Fibroblast of skin of scalp (primary cell): ENCODE measurements around the gene RAB20.

Experiments used
- DNase-seq: peaks from one replicate; pipeline ENCODE4 v3.0.0-alpha.2; 2013

Gene RAB20

DNA sequence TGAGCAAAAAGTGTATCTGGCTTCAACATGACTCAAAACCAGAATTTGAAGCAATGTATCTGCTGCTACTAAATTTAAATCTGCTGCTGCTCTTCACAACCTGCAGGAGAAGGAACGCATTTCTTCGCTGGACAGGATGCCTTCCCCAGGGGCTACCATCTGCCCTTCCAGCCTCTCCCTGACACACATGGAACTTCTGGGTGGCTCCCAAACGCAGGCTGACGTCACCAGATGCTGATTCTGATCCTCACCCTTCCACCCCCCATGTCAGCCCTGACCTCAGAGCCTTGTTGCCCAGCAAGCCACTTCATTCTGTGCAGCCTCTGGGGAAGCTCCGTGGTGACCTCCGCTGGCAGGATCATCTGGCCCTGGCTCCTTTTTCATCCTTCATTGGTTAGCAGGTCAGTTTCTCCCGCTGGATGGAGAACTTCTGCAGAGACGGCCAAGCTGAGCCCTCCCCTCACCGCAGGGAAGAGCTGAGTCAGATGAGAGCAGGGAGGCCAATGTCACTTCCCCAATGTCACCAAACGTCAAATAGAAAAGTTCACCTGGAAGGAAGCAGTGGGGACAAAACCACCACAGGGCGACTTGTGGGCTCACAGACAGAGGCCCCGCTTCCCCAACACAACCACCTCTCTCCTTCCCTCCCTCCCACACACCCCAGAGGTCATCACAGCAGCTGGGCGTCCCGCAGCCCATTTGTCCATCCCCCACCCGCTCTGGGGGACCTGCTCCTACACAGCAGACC is 14.0 kb upstream of the RAB20 start:
- DNase-seq: peak; percentile 36

DNA sequence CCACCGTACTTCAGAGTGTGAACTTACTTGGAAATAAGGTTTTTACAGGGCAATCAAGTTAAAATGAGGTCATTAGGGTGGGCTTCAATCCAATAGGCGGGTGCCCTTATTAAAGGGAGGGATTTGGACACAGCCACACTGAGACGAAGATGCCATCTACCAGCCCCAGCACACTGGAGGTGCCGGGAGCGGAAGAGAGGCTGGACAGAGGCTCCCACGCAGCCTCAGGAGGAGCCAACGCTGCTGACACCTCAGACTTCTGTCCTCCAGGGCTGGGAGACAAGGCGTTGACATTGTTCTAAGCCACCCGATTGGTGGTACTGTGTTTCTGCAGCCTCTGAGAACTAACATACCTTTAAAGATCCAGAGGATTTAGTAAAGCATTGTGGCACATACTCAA is 12.6 kb upstream of the RAB20 start:
- no peak for DNase-seq

DNA sequence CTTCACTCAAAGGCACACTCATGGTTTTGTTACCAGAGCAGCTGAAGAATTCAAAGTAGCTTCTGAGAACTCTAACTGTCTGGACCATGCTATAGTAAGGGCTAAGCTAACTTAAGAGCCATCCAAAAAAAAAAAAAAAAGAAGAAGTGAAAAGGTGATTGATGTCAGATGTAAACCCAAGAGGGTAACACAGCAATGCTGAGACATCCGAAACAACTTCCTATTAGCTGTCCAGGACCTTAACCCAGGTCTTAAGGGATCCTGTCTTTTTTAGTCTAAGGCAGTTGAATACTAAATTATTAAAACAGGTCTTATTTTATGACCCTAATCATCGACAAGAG is 11.2 kb upstream of the RAB20 start:
- DNase-seq: no peak

DNA sequence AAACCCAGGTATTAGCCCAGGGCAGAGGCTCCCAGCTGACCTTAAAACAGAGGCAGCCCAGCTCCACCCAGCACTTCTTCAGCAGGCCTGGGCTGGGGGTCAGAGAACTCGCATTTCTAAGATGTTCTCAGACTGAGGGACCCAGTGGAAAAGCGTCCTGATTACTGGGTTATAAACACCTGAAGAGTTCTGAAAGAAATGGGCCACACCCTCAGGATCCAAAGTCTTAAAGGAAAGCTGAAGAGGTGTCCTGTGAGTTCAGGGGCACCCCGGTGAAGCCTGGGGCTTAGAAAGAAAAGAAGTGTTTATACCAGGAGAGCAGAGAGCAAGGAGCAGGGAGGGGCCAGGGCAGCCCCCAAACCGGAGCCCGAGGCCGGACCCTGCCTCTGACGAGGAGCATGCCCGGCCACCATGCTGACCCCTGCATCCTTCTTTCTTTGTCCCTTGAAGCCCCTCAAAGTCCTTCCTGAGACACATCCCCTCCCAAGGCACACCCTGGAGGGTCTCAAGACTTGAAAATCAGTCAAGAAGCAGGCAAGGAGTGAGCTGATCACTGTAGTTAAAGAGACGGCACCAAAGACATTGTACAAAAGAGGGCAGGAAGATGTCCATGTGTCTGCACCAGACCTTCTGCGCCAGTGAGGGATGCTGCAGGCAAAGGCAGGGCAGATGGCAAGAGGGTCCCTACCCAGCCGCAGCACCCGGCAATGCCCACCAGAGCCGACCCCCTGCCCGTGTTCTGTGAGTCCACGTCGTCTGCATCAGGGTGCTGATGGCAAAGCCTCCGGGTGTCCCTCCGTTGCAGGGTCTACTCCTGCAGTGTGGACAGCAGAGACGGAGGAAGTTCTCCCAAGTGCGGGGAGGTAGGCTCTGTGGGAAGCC is 10.6 kb upstream of the RAB20 start:
- no peak for DNase-seq

DNA sequence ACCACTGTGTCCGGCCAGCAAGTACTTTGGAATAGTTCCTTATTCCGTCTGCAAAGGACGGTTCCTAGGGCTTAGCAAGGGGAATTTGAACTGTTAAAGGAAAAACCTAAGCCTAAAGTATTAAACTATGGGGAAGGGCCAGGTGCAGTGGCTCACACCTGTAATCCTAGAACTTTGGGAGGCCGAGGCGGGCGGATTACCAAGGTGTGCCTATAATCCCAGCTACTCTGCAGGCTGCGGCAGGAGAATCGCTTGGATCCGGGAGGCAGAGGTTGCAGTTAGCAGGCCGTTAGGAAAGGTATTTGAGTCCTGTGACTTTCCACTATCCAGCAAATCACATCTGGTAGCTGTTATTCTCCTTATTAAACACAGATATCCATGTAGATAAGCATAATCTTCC is 9.4 kb upstream of the RAB20 start:
- no peak for DNase-seq

DNA sequence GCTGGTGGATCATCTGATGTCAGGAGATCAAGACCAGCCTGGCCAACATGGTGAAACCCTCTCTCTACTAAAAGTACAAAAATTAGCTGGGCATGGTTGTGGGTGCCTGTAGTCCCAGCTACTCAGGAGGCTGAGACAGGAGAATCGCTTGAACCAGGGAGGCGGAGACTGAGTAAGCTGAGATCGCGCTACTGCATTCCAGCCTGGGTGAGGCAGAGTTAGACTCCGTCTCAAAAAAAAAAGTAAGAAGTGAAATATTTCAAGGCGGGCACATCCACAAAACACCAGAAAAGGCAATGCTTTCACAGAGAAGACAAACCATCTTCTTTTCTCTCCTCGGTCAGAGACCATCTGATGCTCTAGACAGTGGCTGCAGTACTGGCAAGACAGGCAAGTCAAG is 8.4 kb upstream of the RAB20 start:
- DNase-seq: peak; percentile 26

DNA sequence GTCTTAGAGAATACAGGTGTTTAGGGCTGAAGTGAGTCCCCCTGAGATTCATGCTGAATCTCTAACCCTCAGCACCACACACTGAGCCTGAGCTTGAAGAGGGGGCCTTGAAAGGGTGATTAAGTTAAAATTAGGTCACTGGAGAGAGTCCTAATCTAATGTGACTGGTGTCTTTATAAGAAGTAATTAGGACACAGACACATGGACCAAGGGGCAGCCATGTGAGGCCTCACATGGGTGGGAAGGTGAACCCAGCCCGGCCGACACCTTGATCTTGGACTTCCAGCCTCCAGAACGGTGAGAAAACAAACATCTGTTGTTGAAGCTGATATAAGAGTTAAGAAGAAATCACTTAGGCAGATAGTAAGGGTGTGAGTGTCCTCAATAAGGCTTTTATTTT is 7.1 kb upstream of the RAB20 start:
- DNase-seq: no peak

DNA sequence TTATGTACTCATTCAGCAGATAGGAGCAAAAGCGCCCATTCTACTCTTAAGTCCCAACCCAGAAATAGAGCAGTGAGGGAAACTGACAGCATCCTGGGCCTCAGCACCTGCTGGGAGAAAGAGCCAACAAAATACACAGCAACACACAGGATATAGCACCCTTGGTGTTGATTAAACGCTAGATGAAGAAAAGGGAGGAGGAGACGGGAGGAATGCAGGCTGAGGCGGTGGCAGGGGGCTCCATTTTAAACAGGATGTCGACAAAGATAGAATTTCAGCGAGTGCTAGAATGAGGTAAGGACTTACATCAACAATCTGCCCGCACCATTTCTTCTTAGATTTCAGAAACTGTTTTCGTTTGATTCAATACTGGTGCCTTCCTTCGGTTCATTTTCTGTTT is 4.6 kb upstream of the RAB20 start:
- DNase-seq: no peak

DNA sequence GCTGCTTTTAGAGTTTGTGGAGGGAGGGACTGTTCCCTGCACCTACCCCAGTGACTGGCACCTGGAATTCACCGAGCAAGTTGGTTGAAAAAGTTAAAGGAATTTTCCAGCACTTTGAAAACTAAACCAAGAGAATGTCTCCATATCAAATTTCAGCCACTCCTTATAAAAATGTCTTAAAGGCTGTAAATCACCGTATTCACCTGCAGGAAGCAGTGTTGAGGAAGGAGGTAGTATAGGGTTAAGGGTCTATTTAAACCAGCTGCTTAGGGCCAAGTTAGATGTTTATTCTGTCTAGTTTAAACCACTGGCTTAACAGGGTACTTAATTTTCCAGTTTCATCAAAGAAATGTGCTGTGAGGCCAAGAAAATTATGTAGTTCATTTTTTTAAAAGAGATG is 3.8 kb upstream of the RAB20 start:
- DNase-seq: no peak

DNA sequence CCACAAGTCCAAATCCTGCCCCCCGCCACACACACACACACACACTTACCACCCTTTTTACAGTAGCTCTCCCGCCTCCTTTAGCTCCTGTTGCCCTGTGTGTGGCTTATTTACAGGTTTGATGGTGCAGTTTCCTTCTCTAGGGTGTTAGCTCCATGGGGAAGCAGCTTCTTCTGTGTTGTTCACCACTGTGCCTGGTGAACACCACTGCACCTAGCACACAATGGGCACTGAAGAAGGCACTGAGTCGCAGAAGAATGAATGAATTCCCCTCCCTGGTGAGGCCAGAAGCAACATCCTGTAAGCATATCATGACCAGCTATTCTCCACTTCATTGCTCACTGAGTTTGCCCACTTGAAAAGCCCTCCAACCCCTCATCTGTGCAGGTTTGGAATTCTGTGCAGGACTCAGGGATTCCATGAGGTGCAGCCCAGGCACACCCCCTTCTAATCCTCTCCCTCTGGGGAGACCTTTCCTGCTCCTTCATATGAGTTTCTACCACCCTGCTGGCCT is 3.0 kb upstream of the RAB20 start:
- no peak for DNase-seq

DNA sequence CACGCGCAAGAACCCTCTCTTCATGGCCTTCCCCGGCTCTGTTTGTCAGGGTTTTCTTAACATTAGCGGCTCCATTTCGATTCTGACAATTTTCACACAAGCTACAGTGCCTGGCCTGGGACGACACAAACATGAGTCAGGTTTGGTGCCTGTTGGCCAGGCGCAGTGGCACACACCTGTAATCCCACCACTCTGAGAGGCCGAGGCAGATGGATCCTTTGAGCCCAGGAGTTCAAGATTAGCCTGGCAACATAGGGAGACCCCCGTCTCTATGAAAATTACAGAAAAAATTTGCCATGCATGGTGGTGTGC is 1.9 kb upstream of the RAB20 start:
- no peak for DNase-seq

DNA sequence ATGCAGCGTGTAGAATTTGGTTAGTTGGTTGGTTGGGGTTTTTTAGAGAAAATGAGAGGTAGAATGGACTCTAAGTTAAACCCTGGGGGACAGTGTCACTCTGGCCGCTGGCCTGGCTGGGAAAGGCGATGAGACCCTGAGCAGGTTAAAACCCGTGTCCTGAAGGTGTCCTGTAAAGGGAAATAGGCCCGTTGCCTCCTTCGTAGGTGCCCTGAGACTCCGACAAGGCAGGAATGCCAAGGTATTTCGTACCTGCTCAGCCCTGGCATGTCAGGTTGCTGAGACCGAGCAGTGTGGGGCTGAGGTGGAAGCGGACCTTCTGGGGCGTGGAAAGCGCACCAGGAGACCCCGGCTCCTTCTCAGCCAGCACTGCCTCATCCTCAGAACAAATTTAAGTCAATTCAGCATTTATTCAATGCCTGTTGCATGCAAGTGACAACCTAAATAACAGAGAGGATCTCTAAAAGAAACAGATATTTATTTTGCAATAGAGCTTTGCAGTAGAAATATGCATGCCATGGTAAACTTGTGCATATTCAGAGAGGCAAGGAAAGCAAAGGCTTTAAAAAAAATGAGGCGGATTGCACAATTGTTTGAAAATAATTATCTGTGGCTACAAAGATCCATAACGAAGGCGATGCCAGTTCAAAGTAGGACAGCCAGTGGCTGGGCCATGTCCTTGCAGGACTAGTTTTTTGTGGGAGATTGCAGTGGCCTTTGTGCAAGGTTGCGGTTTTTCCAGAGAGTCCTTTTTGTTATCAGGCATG is 1.4 kb upstream of the RAB20 start:
- no peak for DNase-seq

DNA sequence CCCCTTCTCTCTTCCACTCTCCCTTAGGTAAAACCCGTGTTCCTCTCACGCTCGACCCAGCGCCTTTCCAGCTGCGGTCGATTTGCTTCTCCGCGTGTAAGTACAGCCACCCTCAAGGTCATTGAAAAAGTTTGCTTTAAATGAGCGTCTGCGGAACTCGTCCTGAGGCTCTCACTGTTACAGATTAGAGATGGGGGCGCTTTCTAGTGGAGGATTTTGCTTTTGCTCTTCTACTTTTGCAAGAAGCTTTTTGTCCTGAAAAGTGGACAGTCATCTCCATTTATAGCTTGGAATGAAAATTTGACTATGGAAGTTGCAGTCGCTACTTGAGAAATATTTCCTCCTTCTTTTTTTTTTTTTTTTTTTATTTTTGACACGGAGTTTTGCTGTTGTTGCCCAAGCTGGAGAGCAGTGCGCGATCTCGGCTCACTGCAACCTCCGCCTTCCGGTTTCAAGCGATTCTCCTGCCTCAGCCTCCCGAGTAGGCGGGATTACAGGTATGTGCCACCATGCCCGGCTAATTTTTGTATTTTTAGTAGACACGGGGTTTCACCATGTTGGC is 595 bp upstream of the RAB20 start:
- DNase-seq: no peak

DNA sequence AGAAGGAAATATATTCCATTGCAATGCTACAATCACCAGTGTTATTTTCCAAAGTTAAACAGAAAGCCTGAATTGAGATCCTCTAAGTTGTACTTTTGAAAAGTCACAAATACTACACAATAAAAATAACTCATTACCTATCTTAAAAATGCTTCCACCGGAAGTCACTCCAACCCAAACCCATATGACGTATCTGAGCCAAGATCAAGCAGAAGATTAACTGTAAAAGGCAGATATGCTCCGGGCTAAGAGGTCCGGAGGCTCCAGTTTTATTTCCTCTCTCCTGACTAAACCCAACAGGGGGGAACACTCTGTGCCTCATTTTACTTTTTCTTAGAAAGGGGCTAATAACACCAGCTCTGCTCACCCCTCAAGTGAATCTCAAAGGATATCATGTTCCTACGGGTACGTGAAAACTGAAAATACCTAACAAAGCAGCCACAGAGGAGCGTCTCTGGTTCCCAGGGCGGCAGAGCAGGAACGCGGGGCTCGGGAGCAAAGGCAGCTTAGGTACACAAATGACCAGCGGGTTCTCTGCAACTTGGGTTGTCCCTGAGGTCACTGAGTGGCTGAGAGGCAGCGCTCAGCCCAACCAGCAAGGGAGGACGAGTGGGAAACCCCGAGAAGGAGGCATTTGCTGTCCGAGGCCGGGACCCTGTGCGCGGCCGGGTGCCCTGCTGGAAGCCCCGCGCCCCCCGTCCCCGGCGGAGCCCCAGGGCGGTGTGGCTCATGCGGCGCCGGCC is 750 bp downstream of the RAB20 start:
- DNase-seq: peak; percentile 12

DNA sequence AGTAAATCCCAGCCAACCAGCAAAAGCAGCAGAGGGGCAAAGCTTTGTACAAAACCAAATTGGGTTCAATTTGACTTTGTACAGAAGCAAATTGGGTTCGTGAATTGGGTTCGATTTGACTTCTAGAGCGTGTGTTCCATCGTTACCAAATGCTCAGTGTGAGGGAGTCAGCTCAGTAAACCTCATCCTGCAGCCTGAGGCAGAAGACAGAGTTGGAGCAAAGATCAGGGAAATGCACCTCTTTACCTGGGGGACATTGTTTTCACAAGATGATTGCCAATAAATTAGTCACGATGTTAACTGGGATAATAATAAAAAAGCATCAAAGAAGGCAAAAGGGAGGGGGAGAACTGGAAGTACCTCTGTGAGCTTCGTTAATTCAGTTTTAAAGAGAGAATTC is 1.5 kb downstream of the RAB20 start:
- DNase-seq: no peak

DNA sequence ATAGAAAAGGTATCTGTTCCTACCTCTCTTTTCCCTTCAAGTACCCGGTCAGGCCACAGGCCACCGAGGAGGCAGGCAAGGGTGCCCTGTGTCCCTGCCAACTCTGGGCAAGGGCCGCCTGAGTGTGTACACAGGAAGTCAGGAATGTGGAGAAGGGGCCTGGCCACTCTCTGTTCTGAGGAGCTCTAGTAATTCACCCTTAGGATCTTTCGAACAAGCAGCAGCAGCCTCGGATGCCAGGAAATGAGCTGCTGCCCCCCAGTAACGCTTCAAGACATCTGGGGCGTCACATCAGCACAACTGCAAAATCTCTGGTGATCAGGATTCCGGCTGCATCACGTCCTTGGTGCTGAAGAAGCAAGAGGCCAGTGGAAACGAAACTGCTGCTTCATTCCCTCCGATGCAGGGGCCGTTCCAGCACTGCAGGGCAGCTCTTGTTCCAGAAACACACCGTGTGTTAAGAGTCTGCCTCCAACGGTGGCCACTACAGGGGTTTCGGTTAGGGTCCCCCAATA is 2.0 kb downstream of the RAB20 start:
- no peak for DNase-seq

DNA sequence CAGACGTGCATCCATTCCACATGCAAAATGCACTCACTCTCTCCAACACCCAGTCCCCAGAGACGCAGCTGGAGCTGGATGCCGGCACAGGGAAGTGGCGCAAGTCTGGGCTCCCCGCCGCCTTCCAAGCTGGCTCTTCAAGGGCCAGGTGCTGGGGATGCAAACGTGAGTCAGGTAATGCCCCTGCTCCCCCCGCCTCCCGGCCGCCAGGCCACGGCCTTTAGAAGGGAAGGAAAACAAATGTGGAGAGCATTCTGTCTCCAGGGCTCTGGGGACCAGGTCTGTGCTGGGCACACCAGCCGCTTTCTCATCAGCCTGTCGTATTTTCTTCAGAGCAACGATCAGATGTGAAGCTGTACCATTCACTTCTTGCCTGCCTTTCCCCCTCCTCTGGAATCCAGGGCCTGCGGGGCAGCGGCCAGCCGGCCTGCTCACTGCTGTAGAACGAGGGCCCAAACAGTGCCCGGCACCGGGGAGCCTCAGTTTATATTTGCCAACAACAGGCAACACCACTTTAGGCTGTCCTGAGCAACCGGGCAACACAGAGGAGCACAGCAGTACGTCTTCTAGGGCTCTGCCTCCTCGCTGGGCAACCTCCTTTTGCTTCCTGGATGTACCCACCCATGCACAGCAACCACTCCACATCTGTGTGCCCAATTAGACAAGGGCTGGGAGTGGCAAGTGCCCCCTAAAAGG is 3.8 kb downstream of the RAB20 start:
- DNase-seq: no peak

DNA sequence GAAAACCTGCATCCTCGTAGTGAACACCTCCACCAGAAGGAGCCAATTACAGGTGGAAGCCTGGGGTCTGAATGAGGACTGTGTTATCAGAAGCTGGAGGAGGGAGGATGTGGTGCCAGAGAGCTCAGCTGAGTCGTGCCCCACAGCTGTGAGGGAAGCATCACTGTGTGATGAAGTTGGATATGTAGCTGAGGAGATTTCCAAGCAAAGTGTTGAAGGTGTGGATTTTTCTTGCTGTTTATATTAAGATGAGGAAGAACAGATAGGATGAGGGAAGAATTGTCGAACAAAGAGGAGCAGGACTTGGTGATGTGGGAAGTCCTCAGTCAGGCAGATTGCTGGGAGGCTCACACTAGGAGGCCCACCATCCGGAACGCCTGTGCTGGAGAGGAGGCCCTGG is 4.4 kb downstream of the RAB20 start:
- no peak for DNase-seq

DNA sequence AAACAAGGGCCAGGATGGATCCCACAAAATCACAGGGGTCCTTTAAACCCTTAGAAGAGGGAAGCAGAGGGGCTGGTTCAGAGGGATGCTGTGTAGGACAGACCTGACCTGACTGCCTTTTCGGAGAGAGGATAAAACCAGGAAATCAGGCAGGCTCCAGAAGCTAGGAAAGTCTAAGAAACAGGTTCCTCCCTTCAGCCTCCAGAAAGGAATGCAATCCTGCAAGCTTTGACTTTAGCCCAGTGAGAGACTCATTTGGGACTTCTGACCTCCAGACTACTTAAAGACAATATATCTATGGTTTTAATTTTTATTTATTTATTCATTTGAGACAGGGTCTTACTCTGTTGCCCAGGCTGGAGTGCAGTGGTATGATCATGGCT is 5.3 kb downstream of the RAB20 start:
- no peak for DNase-seq

DNA sequence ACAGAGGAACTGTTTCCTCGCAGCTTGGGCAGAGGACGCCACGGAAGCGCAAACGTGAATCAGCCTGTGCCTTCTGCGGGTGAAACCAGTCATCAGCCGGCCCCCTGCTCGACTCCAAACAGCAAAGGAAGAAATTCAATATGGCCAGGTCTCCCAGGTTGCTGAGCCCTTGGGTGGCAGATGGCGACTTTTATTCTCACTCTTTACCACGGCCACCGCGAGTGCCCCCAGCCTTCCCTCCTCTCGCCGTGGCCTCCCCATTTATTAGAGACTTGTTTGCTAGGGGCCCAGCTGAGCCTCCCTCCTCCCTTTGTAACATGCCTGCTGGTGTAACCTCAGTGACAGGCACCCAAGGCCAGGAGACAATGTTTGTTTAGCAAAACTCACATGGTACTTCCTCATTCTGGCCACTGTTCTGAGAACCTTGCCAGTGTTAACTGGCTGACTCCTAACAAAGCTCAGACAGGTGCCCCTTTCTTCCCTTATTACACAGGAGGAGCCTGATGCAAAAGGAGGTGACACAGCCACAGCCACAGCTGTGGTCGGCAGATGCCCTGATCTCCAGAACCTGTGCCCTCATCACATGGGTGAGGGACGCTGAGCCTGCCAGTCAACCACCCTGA is 5.8 kb downstream of the RAB20 start:
- no peak for DNase-seq

DNA sequence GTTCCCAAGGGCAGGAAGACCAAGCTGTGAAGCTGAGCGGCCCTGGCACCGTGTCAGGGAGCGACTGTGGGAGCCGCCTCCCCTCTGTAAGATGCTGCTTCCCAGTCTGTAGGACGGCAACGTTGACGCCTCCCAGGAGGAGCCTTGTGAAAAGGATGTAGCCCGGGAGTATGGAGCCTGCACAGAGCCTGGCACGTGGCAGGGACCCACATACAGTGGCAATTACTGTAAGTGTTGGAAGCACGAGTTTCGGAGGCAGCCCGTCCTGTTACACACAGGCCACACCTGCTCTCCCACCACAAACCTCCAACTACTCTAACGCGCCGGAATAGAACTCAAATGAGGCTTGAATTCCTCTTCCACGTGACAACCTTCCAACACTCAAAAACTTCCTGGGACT is 6.6 kb downstream of the RAB20 start:
- DNase-seq: no peak
